HL-60/S4 treated with phorbol 12-myristate 13-acetate at 8.2 ng/mL for 4 days and 3 days (cell line): ENCODE results near the gene SLC66A3.

Experiments used
- in situ Hi-C: fragments of 300-500 bp; cut with MboI; formaldehyde crosslinking; loops from 2 replicates; pipeline ENCODE4 v1.15.0; 2022; ENCODE audit warnings: low sequenced_read_pairs

Gene SLC66A3

GRCh38 chr2:11203480-11203879, 48.2 kb downstream of the SLC66A3 start:
- in situ Hi-C loops, result no loop called here

- in situ Hi-C loops, result no loop called here
Measured at GRCh38 chr2:11208083-11208482, 52.8 kb downstream of the SLC66A3 start.

GRCh38 chr2:11212645-11213044, 57.4 kb downstream of the SLC66A3 start:
- in situ Hi-C loops, result no loop called here

GRCh38 chr2:11213090-11213638, 57.9 kb downstream of the SLC66A3 start:
- in situ Hi-C loops, result no loop called here

GRCh38 chr2:11213975-11214374, 58.7 kb downstream of the SLC66A3 start:
- in situ Hi-C loops, result no loop called here

- in situ Hi-C loops, result no loop called here
Measured at GRCh38 chr2:11214770-11215169, 59.5 kb downstream of the SLC66A3 start.

GRCh38 chr2:11215407-11215806, 60.1 kb downstream of the SLC66A3 start:
- in situ Hi-C loops, result no loop called here

- in situ Hi-C loops, result no loop called here
Measured at GRCh38 chr2:11220445-11220844, 65.2 kb downstream of the SLC66A3 start.

GRCh38 chr2:11222845-11223244, 67.6 kb downstream of the SLC66A3 start:
- in situ Hi-C loops, result no loop called here

GRCh38 chr2:11224887-11225286, 69.6 kb downstream of the SLC66A3 start:
- in situ Hi-C loops, result no loop called here

GRCh38 chr2:11227595-11227994, 72.3 kb downstream of the SLC66A3 start:
- in situ Hi-C loops, result no loop called here
